Type B pancreatic cell (in vitro differentiated cells): ENCODE measurements around the gene CLCN6. TPM values are rescaled to one million over a fixed set of nuclear protein-coding genes. Genes with fewer than 3 reads are reported as not detected.

Experiments
- DNase-seq: peaks from one replicate; pipeline ENCODE4 v3.0.0; 2021; ENCODE audit warnings: mixed read lengths; ENCODE audit not compliant: unreplicated experiment; ENCODE audit errors: extremely low spot score
- H3K27ac Mint-ChIP-seq: 2 replicates; pipeline ENCODE4 v1.8.0; 2021; ENCODE audit warnings: mild to moderate bottlenecking, mixed read lengths
- H3K27me3 Mint-ChIP-seq: 2 replicates; pipeline ENCODE4 v1.8.0; 2021; ENCODE audit warnings: mixed read lengths
- H3K36me3 Mint-ChIP-seq: 2 replicates; pipeline ENCODE4 v1.8.0; 2021; ENCODE audit warnings: mixed read lengths
- H3K4me1 Mint-ChIP-seq: one replicate; pipeline ENCODE4 v1.8.0; 2021; ENCODE audit warnings: mixed read lengths; ENCODE audit not compliant: unreplicated experiment
- H3K4me3 Mint-ChIP-seq: 2 replicates; pipeline ENCODE4 v1.8.0; 2021; ENCODE audit warnings: mild to moderate bottlenecking, mixed read lengths
- H3K9me3 Mint-ChIP-seq: 2 replicates; pipeline ENCODE4 v1.8.0; 2021; ENCODE audit warnings: mixed read lengths
- CTCF ChIP-seq: fragments of 200-600 bp; sonication (generic); conservative IDR thresholded peaks from 2 replicates; pipeline ENCODE4 v1.5.0; 2021; ENCODE audit warnings: antibody characterized with exemption, mild to moderate bottlenecking
- total RNA-seq: library from RNA; stranded (reverse); gene quantifications from 2 replicates; pipeline ENCODE4 v1.2.1, GENCODE V29; 2021; ENCODE audit warnings: low replicate concordance

The CLCN6 gene
- total RNA-seq, 1 donor from 2014 or later, result 31.1 TPM

- H3K4me1 Mint-ChIP-seq, result no peaks in the 10 kb centered on the region
- TF ChIP-seq CTCF, result no peak
- no peak for DNase-seq
- H3K36me3 Mint-ChIP-seq, result no peaks in the 10 kb centered on the region
- H3K27ac Mint-ChIP-seq, result no peak overlapping the region
- no peak overlapping the region for H3K4me3 Mint-ChIP-seq
- no peaks in the 10 kb centered on the region for H3K27me3 Mint-ChIP-seq
- no peaks in the 10 kb centered on the region for H3K9me3 Mint-ChIP-seq
These were observed 28.2 kb upstream of the CLCN6 start for GRCh38 chr1:11777658-11778322.

GRCh38 chr1:11778336-11778735 is 27.7 kb upstream of the CLCN6 start:
- Mint-ChIP-seq H3K27me3 (no peaks in the 10 kb centered on the region), H3K4me1 (no peaks in the 10 kb centered on the region), H3K27ac (no peak overlapping the region), H3K36me3 (no peaks in the 10 kb centered on the region), H3K4me3 (no peak overlapping the region), H3K9me3 (no peaks in the 10 kb centered on the region)
- no peak for DNase-seq
- TF ChIP-seq CTCF, result no peak

- no peaks in the 10 kb centered on the region for H3K9me3 Mint-ChIP-seq
- H3K27me3 Mint-ChIP-seq, result no peaks in the 10 kb centered on the region
- H3K4me1 Mint-ChIP-seq, result no peaks in the 10 kb centered on the region
- H3K36me3 Mint-ChIP-seq, result no peaks in the 10 kb centered on the region
- DNase-seq, result no peak
- no peak for TF ChIP-seq CTCF
- H3K4me3 Mint-ChIP-seq, result no peak overlapping the region
- no peak overlapping the region for H3K27ac Mint-ChIP-seq
These were observed 27.0 kb upstream of the CLCN6 start for GRCh38 chr1:11778844-11779623.

- no peak for DNase-seq
- H3K27me3 Mint-ChIP-seq, result no peaks in the 10 kb centered on the region
- H3K27ac Mint-ChIP-seq, result no peak overlapping the region
- no peak for TF ChIP-seq CTCF
- no peaks in the 10 kb centered on the region for H3K36me3 Mint-ChIP-seq
- H3K4me1 Mint-ChIP-seq, result no peaks in the 10 kb centered on the region
- H3K9me3 Mint-ChIP-seq, result no peaks in the 10 kb centered on the region
- no peak overlapping the region for H3K4me3 Mint-ChIP-seq
These were observed 26.1 kb upstream of the CLCN6 start for GRCh38 chr1:11779715-11780379.

GRCh38 chr1:11780380-11781147 is 25.4 kb upstream of the CLCN6 start:
- Mint-ChIP-seq H3K27ac (no peak overlapping the region), H3K4me1 (no peaks in the 10 kb centered on the region), H3K27me3 (no peaks in the 10 kb centered on the region), H3K36me3 (no peaks in the 10 kb centered on the region), H3K4me3 (no peak overlapping the region), H3K9me3 (no peaks in the 10 kb centered on the region)
- TF ChIP-seq CTCF, result no peak
- no peak for DNase-seq
